Measurements from ENCODE around the gene TSEN2. TPM values are rescaled to one million over a fixed set of nuclear protein-coding genes. Genes with fewer than 3 reads are reported as not detected.

Gene TSEN2
- total RNA-seq, 4 donors from 2014 or later = 31.8 to 40.2 (median 35.2) TPM

DNA sequence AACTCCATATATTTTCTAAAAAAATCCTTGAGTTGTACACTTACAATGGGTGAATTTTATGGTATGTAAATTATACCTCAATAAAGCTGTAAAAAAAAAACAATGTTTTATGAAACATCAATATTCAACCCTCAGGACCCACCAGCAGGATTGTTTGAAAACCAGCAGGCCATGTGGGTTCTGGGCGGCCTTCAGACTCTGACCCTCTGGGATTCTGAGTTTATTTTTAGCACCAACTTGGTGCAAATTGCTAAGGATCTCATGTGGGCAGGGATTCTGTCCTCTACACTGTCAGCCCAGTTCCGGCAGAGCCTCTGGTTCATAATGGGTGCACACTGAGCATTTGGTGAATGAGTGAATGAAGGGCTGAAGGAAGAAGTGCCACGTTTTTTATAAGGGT is 24.2 kb upstream of the TSEN2 start:
- peaks cover 0 to 6% (median 0%) of the 10 kb centered on the region in 4 donors for H3K4me1 ChIP-seq

DNA sequence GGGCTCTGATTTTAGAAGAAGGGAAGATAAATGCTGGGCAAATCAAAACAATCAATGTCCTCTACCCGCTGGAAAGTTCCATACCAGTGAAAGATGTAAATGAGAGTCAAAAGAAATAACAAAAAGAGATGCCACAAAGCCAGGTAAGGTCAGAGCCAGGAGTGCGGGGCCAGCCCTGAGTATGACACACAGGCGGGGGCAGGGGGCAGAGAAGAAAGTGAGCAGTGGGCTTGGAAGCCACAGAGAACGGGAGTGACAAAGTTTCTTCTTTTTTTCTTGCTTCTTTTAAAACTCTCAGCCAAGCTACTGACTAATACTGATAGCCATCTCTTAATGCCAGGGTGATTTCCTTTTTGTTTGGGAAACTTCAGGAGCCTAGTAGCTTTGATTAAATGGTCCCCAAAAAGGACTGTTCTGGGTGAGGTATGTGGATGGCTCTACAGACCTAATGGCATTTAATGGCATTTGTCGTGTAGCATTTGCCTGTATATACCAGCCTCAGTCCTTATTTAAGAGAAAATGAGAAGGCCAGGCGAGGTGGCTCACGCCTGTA is 23.1 kb upstream of the TSEN2 start:
- 87 to 88% methylated on average over 7 of the region's 7 CpGs for WGBS, 2 donors
- no peak for TF ChIP-seq POLR2A (IDR thresholded peaks at IDR 0.05)
- TF ChIP-seq, protein P1, sequence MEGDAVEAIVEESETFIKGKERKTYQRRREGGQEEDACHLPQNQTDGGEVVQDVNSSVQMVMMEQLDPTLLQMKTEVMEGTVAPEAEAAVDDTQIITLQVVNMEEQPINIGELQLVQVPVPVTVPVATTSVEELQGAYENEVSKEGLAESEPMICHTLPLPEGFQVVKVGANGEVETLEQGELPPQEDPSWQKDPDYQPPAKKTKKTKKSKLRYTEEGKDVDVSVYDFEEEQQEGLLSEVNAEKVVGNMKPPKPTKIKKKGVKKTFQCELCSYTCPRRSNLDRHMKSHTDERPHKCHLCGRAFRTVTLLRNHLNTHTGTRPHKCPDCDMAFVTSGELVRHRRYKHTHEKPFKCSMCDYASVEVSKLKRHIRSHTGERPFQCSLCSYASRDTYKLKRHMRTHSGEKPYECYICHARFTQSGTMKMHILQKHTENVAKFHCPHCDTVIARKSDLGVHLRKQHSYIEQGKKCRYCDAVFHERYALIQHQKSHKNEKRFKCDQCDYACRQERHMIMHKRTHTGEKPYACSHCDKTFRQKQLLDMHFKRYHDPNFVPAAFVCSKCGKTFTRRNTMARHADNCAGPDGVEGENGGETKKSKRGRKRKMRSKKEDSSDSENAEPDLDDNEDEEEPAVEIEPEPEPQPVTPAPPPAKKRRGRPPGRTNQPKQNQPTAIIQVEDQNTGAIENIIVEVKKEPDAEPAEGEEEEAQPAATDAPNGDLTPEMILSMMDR (IDR thresholded peaks at IDR 0.05) = no peak
- TF ChIP-seq EP300 (IDR thresholded peaks at IDR 0.05) = no peak
- peaks cover 0 to 6% (median 0%) of the 10 kb centered on the region in 4 donors for H3K4me1 ChIP-seq
- H3K36me3 ChIP-seq = no peaks in the 10 kb centered on the region
- no peaks in the 10 kb centered on the region for H3K27me3 ChIP-seq
- H3K9me3 ChIP-seq = no peaks in the 10 kb centered on the region
- H3K27ac ChIP-seq = no peak overlapping the region
- no peak for DNase-seq (ENCODE audit: low spot score in 2 of 2)
- no peak overlapping the region for H3K4me3 ChIP-seq

More for the DNA sequence above, 24.2 kb upstream of the TSEN2 start:
- TF ChIP-seq, protein P1 (IDR thresholded peaks at IDR 0.05) = no peak
- no peak for TF ChIP-seq EP300 (IDR thresholded peaks at IDR 0.05)
- no peak for TF ChIP-seq POLR2A (IDR thresholded peaks at IDR 0.05)
- 79 to 80% methylated on average over 3 of the region's 3 CpGs for WGBS, 2 donors
- no peak for DNase-seq (ENCODE audit: low spot score in 2 of 2)
- Histone ChIP-seq H3K4me3 (no peak overlapping the region), H3K27ac (no peak overlapping the region), H3K27me3 (no peaks in the 10 kb centered on the region), H3K9me3 (no peaks in the 10 kb centered on the region), H3K36me3 (no peaks in the 10 kb centered on the region)

DNA sequence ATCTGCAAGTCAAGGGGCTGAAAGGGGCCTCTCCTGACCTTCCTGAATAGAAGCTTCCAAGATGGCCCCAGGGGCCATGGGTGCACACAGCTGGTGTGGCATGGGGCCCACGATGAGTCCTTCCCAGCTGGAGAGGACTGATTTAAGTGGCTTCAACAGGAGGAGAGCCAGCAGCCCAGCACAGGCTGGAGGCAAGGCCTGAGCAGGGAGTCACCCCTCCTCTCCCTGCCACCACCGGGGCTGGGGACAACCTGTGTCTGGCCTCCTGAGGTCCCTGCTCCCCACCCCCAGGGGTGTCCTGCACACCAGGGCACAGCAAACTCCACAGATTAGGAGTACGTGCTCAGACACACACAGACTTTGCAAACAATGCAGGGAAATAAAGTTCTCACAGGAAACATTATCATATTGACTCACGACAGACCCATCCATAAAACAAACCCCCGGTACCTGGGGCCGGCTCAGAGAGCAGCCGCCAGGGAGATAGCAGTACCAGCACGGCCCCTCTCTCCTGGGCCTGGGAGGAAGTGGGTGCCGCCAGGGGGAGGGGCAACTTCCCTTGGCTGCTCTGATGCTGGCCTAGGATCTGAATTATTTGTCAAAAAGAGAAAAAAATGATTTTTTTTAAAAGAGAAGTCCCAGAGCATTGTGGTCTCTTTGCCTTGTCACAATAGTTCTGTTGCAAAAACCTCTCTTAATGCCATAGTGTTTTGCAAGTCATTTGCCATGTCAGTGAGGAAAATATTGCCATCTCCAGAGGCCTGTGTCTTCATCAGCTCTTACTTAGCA is 21.9 kb upstream of the TSEN2 start:
- TF ChIP-seq POLR2A (IDR thresholded peaks at IDR 0.05) = no peak
- H3K4me3 ChIP-seq = no peak overlapping the region
- H3K9me3 ChIP-seq = no peaks in the 10 kb centered on the region
- no peaks in the 10 kb centered on the region for H3K36me3 ChIP-seq
- 42 to 47% methylated on average over 9 of the region's 9 CpGs for WGBS, 2 donors
- H3K27ac ChIP-seq = peak overlapping the region in 2 of 4 donors; percentile 17 to 36
- no peak for DNase-seq (ENCODE audit: low spot score in 2 of 2)
- H3K4me1 ChIP-seq = peaks cover 0 to 6% (median 0%) of the 10 kb centered on the region in 4 donors
- no peaks in the 10 kb centered on the region for H3K27me3 ChIP-seq

DNA sequence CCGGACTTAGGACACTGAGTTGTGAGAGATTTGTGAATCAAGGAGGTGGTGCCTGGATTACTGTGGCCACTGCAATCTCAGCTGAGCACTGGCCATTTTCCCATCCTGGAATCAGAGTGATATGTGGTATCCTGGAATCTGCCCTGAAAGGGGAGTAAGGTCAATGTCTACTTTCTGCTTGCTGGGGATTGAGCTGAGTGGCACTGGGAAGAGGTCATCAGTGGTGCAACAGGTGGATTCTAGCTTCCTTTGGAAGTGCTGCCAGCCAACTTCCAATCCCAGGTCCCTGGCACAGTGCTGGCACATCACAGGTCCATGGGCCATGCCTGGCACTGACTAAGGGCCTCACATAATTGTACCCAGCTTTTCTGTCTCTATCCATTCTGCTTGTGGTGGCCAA is 20.6 kb upstream of the TSEN2 start:
- H3K27me3 ChIP-seq = no peaks in the 10 kb centered on the region
- TF ChIP-seq, protein P1 (IDR thresholded peaks at IDR 0.05) = no peak
- TF ChIP-seq POLR2A (IDR thresholded peaks at IDR 0.05) = no peak
- DNase-seq (ENCODE audit: low spot score in 2 of 2) = no peak
- peaks cover 0 to 6% (median 0%) of the 10 kb centered on the region in 4 donors for H3K4me1 ChIP-seq
- no peaks in the 10 kb centered on the region for H3K36me3 ChIP-seq
- H3K9me3 ChIP-seq = no peaks in the 10 kb centered on the region
- no peak overlapping the region for H3K27ac ChIP-seq
- H3K4me3 ChIP-seq = no peak overlapping the region
- 90 to 91% methylated on average over 1 of the region's 1 CpG for WGBS, 2 donors

DNA sequence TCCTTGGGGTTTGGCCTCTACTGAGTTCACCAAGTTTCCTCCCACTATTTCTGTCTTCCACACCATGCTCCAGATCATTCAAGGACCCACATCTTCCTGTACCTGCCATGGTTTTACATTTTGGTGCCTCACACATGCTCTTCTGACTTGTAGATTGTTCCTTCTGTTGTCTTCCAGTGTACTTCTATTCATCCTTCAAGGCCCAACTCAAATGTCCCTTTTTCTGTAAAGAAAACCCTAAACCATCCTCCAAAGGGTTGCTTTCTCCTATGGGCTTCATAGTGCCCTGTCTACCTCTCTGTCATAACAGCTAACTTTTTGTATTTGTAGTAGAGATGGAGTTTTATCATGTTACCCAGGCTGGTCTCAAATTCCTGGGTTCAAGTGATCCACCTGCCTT is 20.1 kb upstream of the TSEN2 start:
- no peak for TF ChIP-seq EP300 (IDR thresholded peaks at IDR 0.05)
- no peak for TF ChIP-seq POLR2A (IDR thresholded peaks at IDR 0.05)
- TF ChIP-seq, protein P1 (IDR thresholded peaks at IDR 0.05) = no peak
- H3K36me3 ChIP-seq = no peaks in the 10 kb centered on the region
- DNase-seq (ENCODE audit: low spot score in 2 of 2) = no peak
- H3K9me3 ChIP-seq = no peaks in the 10 kb centered on the region
- H3K4me3 ChIP-seq = no peak overlapping the region
- no peaks in the 10 kb centered on the region for H3K27me3 ChIP-seq
- H3K4me1 ChIP-seq = peaks cover 0 to 6% (median 0%) of the 10 kb centered on the region in 4 donors
- no peak overlapping the region for H3K27ac ChIP-seq

All from tibial nerve (tissue), 4 donors.